IMR-90 (cell line): Measurements from ENCODE around the gene TRAPPC12. TPM values are rescaled to one million over a fixed set of nuclear protein-coding genes. Genes with fewer than 3 reads are reported as not detected.
A peak's percentile ranks its signal among the peaks of the same experiment; 100 is the strongest.

ENCODE experiments used
- ATAC-seq: fragments of 200-7000 bp; cut with Tn5 transposase; 2 replicates; pipeline ENCODE4 v1.9.1; 2020; ENCODE audit warnings: low read depth, mild to moderate bottlenecking, moderate library complexity
- BruUV-seq: library from RNA; stranded (reverse); fragments of 400-500 nt; replicated peaks from 2 replicates; lab custom pipeline; 2021; lab: Mats Ljungman, UMichigan
- CTCF ChIA-PET: fragments of 300-600 bp; formaldehyde crosslinking; extraction: SDS; loops from one replicate; lab custom pipeline; 2021; ENCODE audit warnings: antibody characterized with exemption; lab: Yijun Ruan, JAX
- POLR2A ChIA-PET: fragments of 300-600 bp; sonication (Branson Sonifier 250); formaldehyde crosslinking; loops from one replicate; lab custom pipeline; 2022; ENCODE audit warnings: antibody characterized with exemption; ENCODE audit not compliant: unreplicated experiment; lab: Charles Lee
- DNase-seq: peaks from one replicate; pipeline ENCODE4 v3.0.0; 2013
- H2AFZ ChIP-seq: replicated peaks from 2 replicates; pipeline ENCODE3; 2013; ENCODE audit warnings: low read length, mild to moderate bottlenecking; ENCODE audit not compliant: poor library complexity
- H2AK5ac ChIP-seq: 2 replicates; pipeline ENCODE4 v1.6.1; 2013; ENCODE audit warnings: low read depth, low read length, inconsistent platforms
- H2AK9ac ChIP-seq: replicated peaks from 2 replicates; pipeline ENCODE3; 2013; ENCODE audit warnings: mild to moderate bottlenecking, low read depth, low read length, moderate library complexity; ENCODE audit not compliant: poor library complexity
- H2BK120ac ChIP-seq: 2 replicates; pipeline ENCODE4 v1.6.1; 2013; ENCODE audit warnings: low read depth, low read length, inconsistent platforms
- H2BK15ac ChIP-seq: 3 replicates; pipeline ENCODE4 v1.6.1; 2013; ENCODE audit warnings: low read depth, low read length, inconsistent platforms
- H2BK20ac ChIP-seq: 2 replicates; pipeline ENCODE4 v1.6.1; 2013; ENCODE audit warnings: low read depth, mild to moderate bottlenecking, inconsistent platforms, low read length, moderate library complexity
- H2BK5ac ChIP-seq: 2 replicates; pipeline ENCODE4 v1.6.1; 2013; ENCODE audit warnings: mild to moderate bottlenecking, low read depth, low read length, inconsistent platforms; ENCODE audit not compliant: poor library complexity, severe bottlenecking
- H3K14ac ChIP-seq: replicated peaks from 2 replicates; pipeline ENCODE4 v1.6.1; 2013; ENCODE audit warnings: low read depth, low read length, inconsistent platforms
- H3K18ac ChIP-seq: 2 replicates; pipeline ENCODE4 v1.6.1; 2013; ENCODE audit warnings: low read depth, low read length, control low read depth
- H3K23ac ChIP-seq: 2 replicates; pipeline ENCODE4 v1.6.1; 2013; ENCODE audit warnings: low read depth, low read length, inconsistent platforms
- H3K27ac ChIP-seq: 2 replicates; pipeline ENCODE4 v1.5.1; 2013; ENCODE audit warnings: mild to moderate bottlenecking, control low read depth, low read length; ENCODE audit not compliant: insufficient read depth
- H3K27me3 ChIP-seq: 2 replicates; pipeline ENCODE4 v1.6.1; 2013; ENCODE audit warnings: low read length; ENCODE audit not compliant: control insufficient read depth, insufficient read depth
- H3K36me3 ChIP-seq: 2 replicates; pipeline ENCODE4 v1.6.1; 2013; ENCODE audit warnings: low read length, mixed read lengths; ENCODE audit not compliant: control insufficient read depth, insufficient read depth
- H3K4ac ChIP-seq: 2 replicates; pipeline ENCODE4 v1.6.1; 2013; ENCODE audit warnings: low read depth, low read length, inconsistent platforms
- H3K4me1 ChIP-seq: 2 replicates; pipeline ENCODE4 v1.6.1; 2013; ENCODE audit warnings: low read length, mixed read lengths; ENCODE audit not compliant: control insufficient read depth, insufficient read depth
- H3K4me2 ChIP-seq: 2 replicates; pipeline ENCODE4 v1.6.1; 2013; ENCODE audit warnings: low read depth, mild to moderate bottlenecking, control low read depth, low read length, moderate library complexity
- H3K4me3 ChIP-seq: 2 replicates; pipeline ENCODE4 v1.5.1; 2013; ENCODE audit warnings: low read depth, mild to moderate bottlenecking, control low read depth, low read length, moderate library complexity; ENCODE audit not compliant: insufficient read depth
- H3K56ac ChIP-seq: 2 replicates; pipeline ENCODE4 v1.6.1; 2013; ENCODE audit warnings: low read length, inconsistent platforms; ENCODE audit not compliant: insufficient read depth; ENCODE audit errors: extremely low read depth
- H3K79me1 ChIP-seq, 2 experiments: 2 replicates each; pipeline ENCODE4 v1.6.1; 2013; ENCODE audit warnings: low read length in 2 of 2, inconsistent platforms in 1 of 2, low read depth in 1 of 2
- H3K9ac ChIP-seq: 2 replicates; pipeline ENCODE4 v1.6.1; 2013; ENCODE audit warnings: low read depth, low read length, control low read depth
- H3K9me1 ChIP-seq: 2 replicates; pipeline ENCODE4 v1.6.1; 2013; ENCODE audit warnings: low read length, inconsistent platforms; ENCODE audit not compliant: insufficient read depth
- H3K9me3 ChIP-seq: 2 replicates; pipeline ENCODE4 v1.6.1; 2013; ENCODE audit warnings: low read length; ENCODE audit not compliant: control insufficient read depth, insufficient read depth
- H4K20me1 ChIP-seq: 2 replicates; pipeline ENCODE4 v1.6.1; 2013; ENCODE audit warnings: low read length, inconsistent platforms; ENCODE audit not compliant: insufficient read depth
- H4K5ac ChIP-seq: 2 replicates; pipeline ENCODE4 v1.6.1; 2013; ENCODE audit warnings: mild to moderate bottlenecking, low read depth, low read length, control low read depth
- H4K8ac ChIP-seq, 2 experiments: 2 replicates each; pipeline ENCODE4 v1.6.1; 2013; ENCODE audit warnings: low read depth in 2 of 2, low read length in 2 of 2, control low read depth in 1 of 2, inconsistent platforms in 1 of 2
- H4K91ac ChIP-seq: 2 replicates; pipeline ENCODE4 v1.6.1; 2013; ENCODE audit warnings: low read depth, low read length, inconsistent platforms; ENCODE audit not compliant: insufficient read depth
- BHLHE40 ChIP-seq: fragments of 150-350 bp; IDR thresholded peaks from 2 replicates; pipeline ENCODE4 v1.6.1; 2016; ENCODE audit warnings: mild to moderate bottlenecking, low read depth, low read length
- CHD1 ChIP-seq: IDR thresholded peaks from 2 replicates; pipeline ENCODE4 v1.6.1; 2012; ENCODE audit warnings: low read depth, low read length, improper control_type of control experiment
- MAZ ChIP-seq: IDR thresholded peaks from 2 replicates; pipeline ENCODE4 v1.6.1; 2012; ENCODE audit warnings: low read depth, mild to moderate bottlenecking, low read length, improper control_type of control experiment, moderate library complexity, borderline replicate concordance
- NFE2L2 ChIP-seq: fragments of 150-350 bp; IDR thresholded peaks from 2 replicates; pipeline ENCODE4 v1.6.1; 2016; ENCODE audit warnings: low read depth, mild to moderate bottlenecking, low read length
- POLR2A ChIP-seq: IDR thresholded peaks from 2 replicates; pipeline ENCODE4 v1.6.1; 2012; ENCODE audit warnings: mild to moderate bottlenecking, low read depth, low read length
- RAD21 ChIP-seq: IDR thresholded peaks from 2 replicates; pipeline ENCODE4 v1.6.1; 2012; ENCODE audit warnings: low read length, improper control_type of control experiment
- RCOR1 ChIP-seq: IDR thresholded peaks from 2 replicates; pipeline ENCODE4 v1.6.1; 2012; ENCODE audit warnings: mild to moderate bottlenecking, low read length, improper control_type of control experiment; ENCODE audit not compliant: insufficient replicate concordance
- RFX5 ChIP-seq: IDR thresholded peaks from 2 replicates; pipeline ENCODE4 v1.8.0; 2012; ENCODE audit warnings: low read depth, mild to moderate bottlenecking, low read length, moderate library complexity
- SMC3 ChIP-seq: fragments of 150-350 bp; IDR thresholded peaks from 2 replicates; pipeline ENCODE4 v1.6.1; 2016; ENCODE audit warnings: low read depth, mild to moderate bottlenecking, antibody characterized with exemption, low read length, moderate library complexity
- USF2 ChIP-seq: fragments of 150-350 bp; IDR thresholded peaks from 2 replicates; pipeline ENCODE4 v1.6.1; 2017; ENCODE audit warnings: mild to moderate bottlenecking, antibody characterized with exemption, low read length, low read depth
- WGBS, 2 experiments: methylation state at CpG; one replicate each; pipeline versions ENCODE4 v1.1.5 to v1.1.7; 2013; ENCODE audit warnings: missing lambda C conversion rate in 2 of 2; ENCODE audit not compliant: insufficient read length in 1 of 2; ENCODE audit errors: extremely low coverage in 2 of 2; 5-methylcytosine and 5-hydroxymethylcytosine counted together
- dilution Hi-C: fragments of 300-500 bp; cut with HindIII; formaldehyde crosslinking; loops from one replicate; pipeline ENCODE4 v1.14.3; 2018; ENCODE audit warnings: low sequenced_read_pairs; ENCODE audit not compliant: unreplicated experiment
- in situ Hi-C: fragments of 300-500 bp; cut with MboI; formaldehyde crosslinking; loops from 3 replicates; pipeline ENCODE4 v1.14.3; 2019; ENCODE audit warnings: low sequenced_read_pairs, inconsistent platforms, mixed read lengths
- intact Hi-C: fragments of 100-400 bp; cut with micrococcal nuclease; formaldehyde crosslinking; loops from 2 replicates; pipeline ENCODE4 v1.10.0; 2022
- polyA plus RNA-seq, 3 experiments: library from polyadenylated mRNA; depleted of rRNA; stranded (reverse); fragments of >200 nt; gene quantifications; 2 replicates each; pipeline ENCODE4 v1.2.3, GENCODE V29; 2012; ENCODE audit warnings: low replicate concordance in 1 of 3
- total RNA-seq: library from RNA; depleted of rRNA; stranded (reverse); fragments of >200 nt; gene quantifications from 2 replicates; pipeline ENCODE4 v1.2.3, GENCODE V29; 2012
- TF ChIP-seq, protein P1 (sequence below): conservative IDR thresholded peaks from 2 replicates; pipeline ENCODE4 v1.5.1; 2012; ENCODE audit warnings: mild to moderate bottlenecking, low read depth, low read length, improper control_type of control experiment

Gene TRAPPC12
- total and polyA plus RNA-seq, 2 of the 4 experiments (the other 2 are of a cell fraction), result 25.8 to 69.9 TPM

- Histone ChIP-seq H3K4me2 (no peak overlapping the region), H4K20me1 (peaks cover 4% of the 10 kb centered on the region; the same call in 1 of the 2 replicates)
- dilution Hi-C loops, result no loop called here
Measured at GRCh38 chr2:3503483-3503882, 124.0 kb downstream of the TRAPPC12 start.

More at GRCh38 chr2:3503483-3503882, 124.0 kb downstream of the TRAPPC12 start:
- Histone ChIP-seq H2BK15ac (no peak overlapping the region), H2BK5ac (no peak overlapping the region), H3K27ac (no peak overlapping the region), H3K56ac (no peak overlapping the region), H3K27me3 (no peaks in the 10 kb centered on the region), H2BK20ac (no peak overlapping the region), H3K9me1 (peaks cover 7% of the 10 kb centered on the region), H2AK5ac (no peak overlapping the region), H3K9ac (no peak overlapping the region), H4K5ac (no peak overlapping the region), H3K4me3 (no peak overlapping the region), H3K9me3 (no peaks in the 10 kb centered on the region), H4K8ac (no peak overlapping the region), H2AK9ac (no peak overlapping the region), H3K4me1 (no peaks in the 10 kb centered on the region), H3K4ac (no peak overlapping the region), H2AFZ (peak overlapping the region; percentile 56), H3K79me1 (peaks cover 11 to 42% of the 10 kb centered on the region in 2 experiments), H3K14ac (no peak overlapping the region), H2BK120ac (no peak overlapping the region), H3K36me3 (peaks cover 38% of the 10 kb centered on the region), H4K91ac (no peak overlapping the region), H3K18ac (no peak overlapping the region), H3K23ac (no peak overlapping the region)
- POLR2A ChIA-PET, result no interaction called here
- no TSS peak for BruUV-seq
- ATAC-seq, result no peak
- in situ Hi-C loops (no loop called here), intact Hi-C loops (no loop called here)
- TF ChIP-seq, protein P1, sequence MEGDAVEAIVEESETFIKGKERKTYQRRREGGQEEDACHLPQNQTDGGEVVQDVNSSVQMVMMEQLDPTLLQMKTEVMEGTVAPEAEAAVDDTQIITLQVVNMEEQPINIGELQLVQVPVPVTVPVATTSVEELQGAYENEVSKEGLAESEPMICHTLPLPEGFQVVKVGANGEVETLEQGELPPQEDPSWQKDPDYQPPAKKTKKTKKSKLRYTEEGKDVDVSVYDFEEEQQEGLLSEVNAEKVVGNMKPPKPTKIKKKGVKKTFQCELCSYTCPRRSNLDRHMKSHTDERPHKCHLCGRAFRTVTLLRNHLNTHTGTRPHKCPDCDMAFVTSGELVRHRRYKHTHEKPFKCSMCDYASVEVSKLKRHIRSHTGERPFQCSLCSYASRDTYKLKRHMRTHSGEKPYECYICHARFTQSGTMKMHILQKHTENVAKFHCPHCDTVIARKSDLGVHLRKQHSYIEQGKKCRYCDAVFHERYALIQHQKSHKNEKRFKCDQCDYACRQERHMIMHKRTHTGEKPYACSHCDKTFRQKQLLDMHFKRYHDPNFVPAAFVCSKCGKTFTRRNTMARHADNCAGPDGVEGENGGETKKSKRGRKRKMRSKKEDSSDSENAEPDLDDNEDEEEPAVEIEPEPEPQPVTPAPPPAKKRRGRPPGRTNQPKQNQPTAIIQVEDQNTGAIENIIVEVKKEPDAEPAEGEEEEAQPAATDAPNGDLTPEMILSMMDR, result no peak
- TF ChIP-seq SMC3 (no peak), MAZ (no peak), RFX5 (no peak), RCOR1 (no peak), NFE2L2 (no peak), CHD1 (no peak), USF2 (no peak), RAD21 (no peak), POLR2A (no peak), BHLHE40 (no peak)
- CTCF ChIA-PET, result no interaction called here
- no peak for DNase-seq
- 97% methylated on average over 7 of the region's 13 CpGs; no CpG with 5 or more reads in 1 of the 2 experiments for WGBS, 2 experiments
